ENCODE data around the gene CLCN2.

Gene CLCN2

DNA sequence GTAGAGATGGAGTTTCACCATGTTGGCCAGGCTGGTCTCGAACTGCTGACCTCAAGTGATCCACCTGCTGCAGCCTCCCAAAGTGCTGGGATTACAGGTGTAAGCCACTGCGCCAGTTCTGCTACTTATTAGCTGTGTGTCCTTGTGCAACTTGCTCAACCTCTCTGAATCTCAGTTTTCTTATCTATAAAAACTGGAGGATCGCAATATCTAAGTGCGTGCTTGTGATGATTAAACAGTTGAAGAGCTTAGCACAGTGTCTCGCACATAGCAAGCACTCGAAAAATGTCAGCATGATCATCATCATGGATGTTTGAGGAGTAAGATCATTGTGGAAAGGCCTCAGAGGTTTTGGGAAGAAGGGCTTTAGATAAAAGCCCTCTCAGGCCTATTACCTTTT, 10.8 kb downstream of the CLCN2 start:
- no peaks in the 10 kb centered on the region for H3K27me3 ChIP-seq (ENCODE audit: control insufficient read depth, insufficient read depth, low read length)
- no peak overlapping the region for H3K27ac ChIP-seq (ENCODE audit: low read depth, low read length)
- no peak overlapping the region for H3K4me3 ChIP-seq (ENCODE audit: low read depth, low read length)
- peaks cover 15% of the 10 kb centered on the region; the same call in 1 of the 2 replicates for H3K4me1 ChIP-seq (ENCODE audit: control insufficient read depth, insufficient read depth, low read length)
- H3K9me3 ChIP-seq (ENCODE audit: control insufficient read depth, insufficient read depth, low read depth, low read length): no peaks in the 10 kb centered on the region
- peaks cover 40% of the 10 kb centered on the region for H3K36me3 ChIP-seq (ENCODE audit: control insufficient read depth, insufficient read depth, low read length)
- H3K9ac ChIP-seq (ENCODE audit: low read length): no peak overlapping the region

DNA sequence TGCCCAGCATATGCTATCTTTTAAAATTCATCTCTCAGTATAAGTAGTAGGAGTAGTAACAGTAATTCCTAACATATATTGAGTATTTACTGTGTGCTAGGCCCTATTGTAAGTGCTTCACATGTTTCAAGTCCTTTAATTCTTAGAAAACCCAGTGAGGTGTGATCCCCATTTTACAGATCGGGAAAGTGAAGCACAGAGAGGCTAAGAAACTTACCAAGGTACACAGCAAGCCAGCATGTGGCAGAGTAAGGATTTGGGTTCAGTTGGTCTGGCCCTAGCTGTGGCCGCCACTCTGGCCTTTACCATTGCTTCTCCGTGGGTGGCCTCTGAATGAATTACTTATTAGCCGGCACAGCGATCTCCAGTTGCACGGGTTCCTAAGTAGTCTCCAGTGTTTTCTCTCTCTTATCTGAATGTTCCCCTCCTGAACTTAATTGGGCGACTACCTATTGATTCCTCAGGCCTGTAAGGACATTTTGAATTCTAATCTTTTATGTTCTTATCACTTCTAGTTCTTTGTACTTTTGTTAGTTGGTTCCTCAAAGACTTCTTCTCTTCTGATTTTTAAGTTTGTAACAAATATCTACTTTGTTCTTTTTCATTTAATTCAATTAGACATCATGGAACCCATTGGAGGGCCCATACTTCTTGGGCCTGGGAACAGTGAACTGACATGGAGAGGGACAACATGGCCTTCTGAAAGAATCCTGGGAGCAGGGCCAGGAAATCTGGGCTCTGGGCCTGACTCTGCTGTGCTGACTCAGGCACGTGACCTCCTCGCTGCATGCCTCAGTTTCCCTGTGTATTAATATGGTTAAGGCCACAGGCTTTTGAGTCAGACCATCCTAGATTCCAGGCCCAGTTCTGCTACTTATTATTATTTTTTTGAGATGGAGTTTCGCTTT, 11.6 kb downstream of the CLCN2 start:
- peaks cover 32% of the 10 kb centered on the region for H3K36me3 ChIP-seq (ENCODE audit: control insufficient read depth, insufficient read depth, low read length)
- H3K27ac ChIP-seq (ENCODE audit: low read depth, low read length): no peak overlapping the region
- H3K4me3 ChIP-seq (ENCODE audit: low read depth, low read length): no peak overlapping the region
- no peaks in the 10 kb centered on the region for H3K27me3 ChIP-seq (ENCODE audit: control insufficient read depth, insufficient read depth, low read length)
- H3K9ac ChIP-seq (ENCODE audit: low read length): no peak overlapping the region
- H3K4me1 ChIP-seq (ENCODE audit: control insufficient read depth, insufficient read depth, low read length): peaks cover 20% of the 10 kb centered on the region; the same call in 1 of the 2 replicates
- H3K9me3 ChIP-seq (ENCODE audit: control insufficient read depth, insufficient read depth, low read depth, low read length): no peaks in the 10 kb centered on the region

DNA sequence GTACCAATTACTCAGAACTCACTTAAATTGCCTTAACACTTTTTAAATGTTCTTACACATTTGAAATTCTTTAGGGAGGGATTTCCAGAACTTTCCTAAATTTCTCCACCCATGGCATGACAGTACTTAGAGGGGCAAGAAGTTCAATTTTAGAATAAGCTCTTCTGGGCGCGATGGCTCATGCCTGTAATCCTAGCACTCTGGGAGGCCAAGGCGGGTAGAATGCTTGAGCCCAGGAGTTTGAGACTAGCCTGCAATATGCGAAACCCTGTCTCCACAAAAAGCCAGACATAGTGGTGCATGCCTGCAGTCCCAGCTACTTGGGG, 13.4 kb downstream of the CLCN2 start:
- Histone ChIP-seq H3K9me3 (ENCODE audit: control insufficient read depth, insufficient read depth, low read depth, low read length) (no peaks in the 10 kb centered on the region), H3K27me3 (ENCODE audit: control insufficient read depth, insufficient read depth, low read length) (no peaks in the 10 kb centered on the region), H3K27ac (ENCODE audit: low read depth, low read length) (no peak overlapping the region), H3K36me3 (ENCODE audit: control insufficient read depth, insufficient read depth, low read length) (peaks cover 33% of the 10 kb centered on the region), H3K4me1 (ENCODE audit: control insufficient read depth, insufficient read depth, low read length) (peaks cover 22% of the 10 kb centered on the region; the same call in 1 of the 2 replicates), H3K9ac (ENCODE audit: low read length) (no peak overlapping the region), H3K4me3 (ENCODE audit: low read depth, low read length) (no peak overlapping the region)

DNA sequence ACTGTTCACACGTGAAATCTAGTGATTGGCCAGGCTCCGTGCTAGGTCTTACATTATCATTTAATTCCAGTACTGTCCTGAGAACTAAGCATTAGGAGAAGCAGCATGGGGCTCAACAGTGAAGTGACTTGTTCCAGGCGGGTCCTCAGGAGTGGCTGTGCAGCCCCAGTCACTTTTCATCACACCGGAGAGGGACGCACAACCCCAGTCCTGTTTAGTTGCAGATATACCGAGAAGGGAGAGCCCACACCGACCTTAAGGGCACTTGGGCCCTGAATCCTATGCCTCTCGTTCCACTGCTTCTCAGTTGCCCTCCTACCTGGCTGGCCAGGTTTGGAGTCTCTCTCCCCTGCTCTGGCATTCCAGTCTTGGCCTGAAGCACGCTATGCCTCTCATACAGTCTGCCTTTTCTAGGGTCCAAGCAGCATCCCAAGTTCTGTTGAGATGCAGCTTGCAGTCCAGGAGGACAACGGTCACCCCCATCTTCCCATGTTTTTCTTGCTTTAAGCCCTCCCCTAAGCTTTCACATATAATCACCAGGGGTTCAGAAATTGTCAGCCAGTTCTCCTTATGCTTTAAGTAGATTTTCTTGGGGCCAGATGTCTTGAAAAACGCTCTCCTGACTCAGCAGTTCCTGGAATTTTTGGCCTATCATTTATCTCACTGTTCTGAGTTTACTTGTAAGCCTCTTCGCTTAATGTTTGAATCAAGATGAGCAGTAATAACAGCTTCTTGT, 13.9 kb downstream of the CLCN2 start:
- H3K27me3 ChIP-seq (ENCODE audit: control insufficient read depth, insufficient read depth, low read length): no peaks in the 10 kb centered on the region
- H3K36me3 ChIP-seq (ENCODE audit: control insufficient read depth, insufficient read depth, low read length): peaks cover 33% of the 10 kb centered on the region
- H3K4me3 ChIP-seq (ENCODE audit: low read depth, low read length): no peak overlapping the region
- no peak overlapping the region for H3K9ac ChIP-seq (ENCODE audit: low read length)
- H3K27ac ChIP-seq (ENCODE audit: low read depth, low read length): no peak overlapping the region
- peaks cover 22% of the 10 kb centered on the region; the same call in 1 of the 2 replicates for H3K4me1 ChIP-seq (ENCODE audit: control insufficient read depth, insufficient read depth, low read length)
- H3K9me3 ChIP-seq (ENCODE audit: control insufficient read depth, insufficient read depth, low read depth, low read length): no peaks in the 10 kb centered on the region

DNA sequence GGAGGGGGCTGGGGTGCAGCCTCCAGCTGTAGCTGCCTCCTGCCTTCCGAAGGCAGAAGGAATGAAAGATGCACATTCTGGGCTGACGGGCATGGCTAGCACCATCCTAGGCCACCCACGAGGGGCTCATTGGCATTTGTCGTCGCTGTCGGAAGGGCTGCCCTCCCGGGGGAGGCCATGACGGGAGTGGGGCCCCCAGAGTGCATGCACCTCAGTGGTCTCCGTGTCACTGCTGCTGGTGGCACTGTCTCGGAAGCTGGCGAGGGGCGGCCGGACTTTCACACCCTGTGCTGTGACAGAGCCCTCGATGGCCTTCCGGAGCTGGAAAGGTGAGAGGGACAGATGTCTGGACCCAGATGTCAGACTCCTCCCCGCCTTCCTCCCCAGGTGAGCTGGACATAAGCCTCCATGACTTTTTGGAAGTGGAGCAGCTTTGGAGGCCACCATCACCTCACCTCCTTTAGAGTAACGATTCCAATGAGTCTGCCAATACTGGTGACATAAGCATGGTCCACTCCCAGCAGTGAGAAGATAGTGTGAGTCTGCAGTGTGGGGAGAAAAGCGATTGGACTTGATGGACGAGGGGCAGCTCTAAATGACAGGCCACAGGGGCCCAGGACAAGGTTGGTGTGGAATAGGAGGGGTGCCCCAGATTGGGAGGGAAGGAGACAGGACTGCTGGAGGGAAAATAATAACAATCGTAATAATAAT, 14.8 kb downstream of the CLCN2 start:
- no peak overlapping the region for H3K9ac ChIP-seq (ENCODE audit: low read length)
- H3K27ac ChIP-seq (ENCODE audit: low read depth, low read length): no peak overlapping the region
- H3K9me3 ChIP-seq (ENCODE audit: control insufficient read depth, insufficient read depth, low read depth, low read length): no peaks in the 10 kb centered on the region
- peaks cover 28% of the 10 kb centered on the region for H3K36me3 ChIP-seq (ENCODE audit: control insufficient read depth, insufficient read depth, low read length)
- H3K27me3 ChIP-seq (ENCODE audit: control insufficient read depth, insufficient read depth, low read length): no peaks in the 10 kb centered on the region
- no peak overlapping the region for H3K4me3 ChIP-seq (ENCODE audit: low read depth, low read length)
- peaks cover 17% of the 10 kb centered on the region; the same call in 1 of the 2 replicates for H3K4me1 ChIP-seq (ENCODE audit: control insufficient read depth, insufficient read depth, low read length)

DNA sequence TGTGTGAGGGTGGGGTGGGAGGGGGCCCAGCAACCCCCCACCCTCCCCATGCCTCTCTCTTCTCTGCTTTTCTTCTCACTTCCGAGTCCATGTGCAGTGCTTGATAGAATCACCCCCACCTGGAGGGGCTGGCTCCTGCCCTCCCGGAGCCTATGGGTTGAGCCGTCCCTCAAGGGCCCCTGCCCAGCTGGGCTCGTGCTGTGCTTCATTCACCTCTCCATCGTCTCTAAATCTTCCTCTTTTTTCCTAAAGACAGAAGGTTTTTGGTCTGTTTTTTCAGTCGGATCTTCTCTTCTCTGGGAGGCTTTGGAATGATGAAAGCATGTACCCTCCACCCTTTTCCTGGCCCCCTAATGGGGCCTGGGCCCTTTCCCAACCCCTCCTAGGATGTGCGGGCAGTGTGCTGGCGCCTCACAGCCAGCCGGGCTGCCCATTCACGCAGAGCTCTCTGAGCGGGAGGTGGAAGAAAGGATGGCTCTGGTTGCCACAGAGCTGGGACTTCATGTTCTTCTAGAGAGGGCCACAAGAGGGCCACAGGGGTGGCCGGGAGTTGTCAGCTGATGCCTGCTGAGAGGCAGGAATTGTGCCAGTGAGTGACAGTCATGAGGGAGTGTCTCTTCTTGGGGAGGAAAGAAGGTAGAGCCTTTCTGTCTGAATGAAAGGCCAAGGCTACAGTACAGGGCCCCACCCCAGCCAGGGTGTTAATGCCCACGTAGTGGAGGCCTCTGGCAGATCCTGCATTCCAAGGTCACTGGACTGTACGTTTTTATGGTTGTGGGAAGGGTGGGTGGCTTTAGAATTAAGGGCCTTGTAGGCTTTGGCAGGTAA, 15.9 kb downstream of the CLCN2 start:
- Histone ChIP-seq H3K27ac (ENCODE audit: low read depth, low read length) (no peak overlapping the region), H3K36me3 (ENCODE audit: control insufficient read depth, insufficient read depth, low read length) (peaks cover 30% of the 10 kb centered on the region), H3K27me3 (ENCODE audit: control insufficient read depth, insufficient read depth, low read length) (no peaks in the 10 kb centered on the region), H3K4me3 (ENCODE audit: low read depth, low read length) (no peak overlapping the region), H3K4me1 (ENCODE audit: control insufficient read depth, insufficient read depth, low read length) (peaks cover 14% of the 10 kb centered on the region; the same call in 1 of the 2 replicates), H3K9me3 (ENCODE audit: control insufficient read depth, insufficient read depth, low read depth, low read length) (no peaks in the 10 kb centered on the region), H3K9ac (ENCODE audit: low read length) (no peak overlapping the region)

DNA sequence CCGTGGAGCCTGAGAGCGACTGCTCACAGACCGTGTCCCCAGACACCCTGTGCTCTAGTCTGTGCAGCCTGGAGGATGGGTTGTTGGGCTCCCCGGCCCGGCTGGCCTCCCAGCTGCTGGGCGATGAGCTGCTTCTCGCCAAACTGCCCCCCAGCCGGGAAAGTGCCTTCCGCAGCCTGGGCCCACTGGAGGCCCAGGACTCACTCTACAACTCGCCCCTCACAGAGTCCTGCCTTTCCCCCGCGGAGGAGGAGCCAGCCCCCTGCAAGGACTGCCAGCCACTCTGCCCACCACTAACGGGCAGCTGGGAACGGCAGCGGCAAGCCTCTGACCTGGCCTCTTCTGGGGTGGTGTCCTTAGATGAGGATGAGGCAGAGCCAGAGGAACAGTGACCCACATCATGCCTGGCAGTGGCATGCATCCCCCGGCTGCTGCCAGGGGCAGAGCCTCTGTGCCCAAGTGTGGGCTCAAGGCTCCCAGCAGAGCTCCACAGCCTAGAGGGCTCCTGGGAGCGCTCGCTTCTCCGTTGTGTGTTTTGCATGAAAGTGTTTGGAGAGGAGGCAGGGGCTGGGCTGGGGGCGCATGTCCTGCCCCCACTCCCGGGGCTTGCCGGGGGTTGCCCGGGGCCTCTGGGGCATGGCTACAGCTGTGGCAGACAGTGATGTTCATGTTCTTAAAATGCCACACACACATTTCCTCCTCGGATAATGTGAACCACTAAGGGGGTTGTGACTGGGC, 16.7 kb downstream of the CLCN2 start:
- H3K4me3 ChIP-seq (ENCODE audit: low read depth, low read length): no peak overlapping the region
- peaks cover 30% of the 10 kb centered on the region for H3K36me3 ChIP-seq (ENCODE audit: control insufficient read depth, insufficient read depth, low read length)
- peaks cover 15% of the 10 kb centered on the region; the same call in 1 of the 2 replicates for H3K4me1 ChIP-seq (ENCODE audit: control insufficient read depth, insufficient read depth, low read length)
- no peak overlapping the region for H3K9ac ChIP-seq (ENCODE audit: low read length)
- H3K9me3 ChIP-seq (ENCODE audit: control insufficient read depth, insufficient read depth, low read depth, low read length): no peaks in the 10 kb centered on the region
- H3K27me3 ChIP-seq (ENCODE audit: control insufficient read depth, insufficient read depth, low read length): no peaks in the 10 kb centered on the region
- 0 out of 2 replicates have a peak overlapping the region, but pooled peaks have one; percentile 22 for H3K27ac ChIP-seq (ENCODE audit: low read depth, low read length)

DNA sequence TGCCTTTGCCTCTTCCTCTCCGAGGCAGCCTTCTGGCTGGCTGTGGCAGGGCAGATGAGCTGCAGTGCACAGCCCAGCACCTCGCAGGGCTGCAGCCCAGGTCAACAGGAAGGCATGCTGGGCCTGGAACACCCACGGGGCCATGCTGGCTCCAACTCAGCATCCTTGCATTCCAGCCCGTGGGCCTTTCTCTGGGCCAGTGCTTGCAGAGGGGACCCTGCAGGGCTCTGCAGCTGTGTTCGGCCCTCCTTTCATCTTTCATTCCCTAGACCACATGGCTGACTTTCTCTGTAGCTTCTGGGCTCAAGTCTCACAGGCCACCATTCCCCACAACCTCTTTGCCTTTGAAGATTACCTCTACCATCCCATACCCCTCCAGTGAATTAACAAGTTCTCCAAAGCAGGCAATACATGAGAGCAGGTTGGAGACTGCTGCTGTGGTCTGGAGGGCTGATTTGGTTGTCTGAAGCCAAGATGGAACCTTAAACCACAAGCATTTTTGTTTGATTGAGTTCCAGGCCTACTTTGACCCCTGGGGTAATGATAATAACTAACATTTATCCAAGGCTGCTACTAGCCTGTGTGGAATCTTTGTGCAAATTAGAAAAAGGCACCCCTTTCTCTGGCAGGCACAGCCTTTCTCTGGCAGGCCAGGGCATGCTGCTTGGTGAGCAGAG, 18.1 kb downstream of the CLCN2 start:
- Histone ChIP-seq H3K4me3 (ENCODE audit: low read depth, low read length) (no peak overlapping the region), H3K27ac (ENCODE audit: low read depth, low read length) (no peak overlapping the region), H3K27me3 (ENCODE audit: control insufficient read depth, insufficient read depth, low read length) (no peaks in the 10 kb centered on the region), H3K9ac (ENCODE audit: low read length) (no peak overlapping the region), H3K4me1 (ENCODE audit: control insufficient read depth, insufficient read depth, low read length) (peaks cover 21% of the 10 kb centered on the region), H3K9me3 (ENCODE audit: control insufficient read depth, insufficient read depth, low read depth, low read length) (no peaks in the 10 kb centered on the region), H3K36me3 (ENCODE audit: control insufficient read depth, insufficient read depth, low read length) (peaks cover 30% of the 10 kb centered on the region)

DNA sequence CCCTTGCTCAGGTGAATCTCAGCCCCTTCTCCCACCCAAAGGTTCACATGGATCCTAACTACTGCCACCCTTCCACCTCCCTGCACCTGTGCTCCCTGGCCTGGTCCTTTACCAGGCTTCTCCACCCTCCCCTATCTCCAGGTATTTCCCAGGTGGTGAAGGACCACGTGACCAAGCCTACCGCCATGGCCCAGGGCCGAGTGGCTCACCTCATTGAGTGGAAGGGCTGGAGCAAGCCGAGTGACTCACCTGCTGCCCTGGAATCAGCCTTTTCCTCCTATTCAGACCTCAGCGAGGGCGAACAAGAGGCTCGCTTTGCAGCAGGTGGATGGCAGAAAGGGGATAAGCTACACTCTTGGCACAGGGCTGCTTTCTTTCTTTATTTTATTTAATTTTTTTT, 19.5 kb downstream of the CLCN2 start:
- Histone ChIP-seq H3K36me3 (ENCODE audit: control insufficient read depth, insufficient read depth, low read length) (peaks cover 29% of the 10 kb centered on the region), H3K27me3 (ENCODE audit: control insufficient read depth, insufficient read depth, low read length) (no peaks in the 10 kb centered on the region), H3K4me1 (ENCODE audit: control insufficient read depth, insufficient read depth, low read length) (peaks cover 28% of the 10 kb centered on the region), H3K27ac (ENCODE audit: low read depth, low read length) (no peak overlapping the region), H3K4me3 (ENCODE audit: low read depth, low read length) (no peak overlapping the region), H3K9ac (ENCODE audit: low read length) (no peak overlapping the region), H3K9me3 (ENCODE audit: control insufficient read depth, insufficient read depth, low read depth, low read length) (no peaks in the 10 kb centered on the region)
